Activated B cell treated with CpG ODN at 0.5 μM for 24 hours (primary cell): ENCODE results near the gene SLC6A8. TPM values are rescaled to one million over a fixed set of nuclear protein-coding genes. Genes with fewer than 3 reads are reported as not detected.

Source experiments
- ATAC-seq: fragments of 200-7000 bp; cut with Tn5 transposase; one replicate; pipeline ENCODE4 v1.10.0; 2021; ENCODE audit warnings: low read depth, mild to moderate bottlenecking, moderate library complexity
- CTCF ChIA-PET: fragments of 350-600 bp; sonication (Branson Sonifier 250); formaldehyde crosslinking; loops from one replicate; lab custom pipeline; 2021; ENCODE audit warnings: antibody characterized with exemption; lab: Charles Lee
- POLR2A ChIA-PET: fragments of 350-600 bp; sonication (Branson Sonifier 250); formaldehyde crosslinking; loops from one replicate; lab custom pipeline; 2021; ENCODE audit warnings: antibody characterized with exemption; lab: Charles Lee
- DNase-seq: peaks from one replicate; pipeline ENCODE4 v3.0.0; 2022
- H3K27ac Mint-ChIP-seq: one replicate; pipeline ENCODE4 v1.8.0; 2020; ENCODE audit warnings: mixed read lengths
- H3K27me3 Mint-ChIP-seq: one replicate; pipeline ENCODE4 v1.8.0; 2021; ENCODE audit warnings: mixed read lengths
- H3K36me3 Mint-ChIP-seq: one replicate; pipeline ENCODE4 v1.8.0; 2021; ENCODE audit warnings: low read depth, mixed read lengths
- H3K4me1 Mint-ChIP-seq: one replicate; pipeline ENCODE4 v1.8.0; 2021; ENCODE audit warnings: mixed read lengths
- H3K4me3 Mint-ChIP-seq: one replicate; pipeline ENCODE4 v1.8.0; 2020; ENCODE audit warnings: mild to moderate bottlenecking, mixed read lengths
- H3K9me3 Mint-ChIP-seq: one replicate; pipeline ENCODE4 v1.8.0; 2020; ENCODE audit warnings: mixed read lengths
- intact Hi-C: fragments of 100-400 bp; cut with micrococcal nuclease; formaldehyde crosslinking; loops from one replicate; pipeline ENCODE4 v1.15.1; 2024
- total RNA-seq: library from RNA; stranded (reverse); gene quantifications from 2 replicates; pipeline ENCODE4 v1.2.3, GENCODE V29; 2022
- TF ChIP-seq, protein P1 (sequence below): fragments of 200-600 bp; IDR thresholded peaks from one replicate; pipeline ENCODE4 v1.8.0; 2022; ENCODE audit warnings: antibody characterized with exemption, mild to moderate bottlenecking

The SLC6A8 gene
- total RNA-seq, 1 donor from 2014 or later, result 1.2 TPM

DNA sequence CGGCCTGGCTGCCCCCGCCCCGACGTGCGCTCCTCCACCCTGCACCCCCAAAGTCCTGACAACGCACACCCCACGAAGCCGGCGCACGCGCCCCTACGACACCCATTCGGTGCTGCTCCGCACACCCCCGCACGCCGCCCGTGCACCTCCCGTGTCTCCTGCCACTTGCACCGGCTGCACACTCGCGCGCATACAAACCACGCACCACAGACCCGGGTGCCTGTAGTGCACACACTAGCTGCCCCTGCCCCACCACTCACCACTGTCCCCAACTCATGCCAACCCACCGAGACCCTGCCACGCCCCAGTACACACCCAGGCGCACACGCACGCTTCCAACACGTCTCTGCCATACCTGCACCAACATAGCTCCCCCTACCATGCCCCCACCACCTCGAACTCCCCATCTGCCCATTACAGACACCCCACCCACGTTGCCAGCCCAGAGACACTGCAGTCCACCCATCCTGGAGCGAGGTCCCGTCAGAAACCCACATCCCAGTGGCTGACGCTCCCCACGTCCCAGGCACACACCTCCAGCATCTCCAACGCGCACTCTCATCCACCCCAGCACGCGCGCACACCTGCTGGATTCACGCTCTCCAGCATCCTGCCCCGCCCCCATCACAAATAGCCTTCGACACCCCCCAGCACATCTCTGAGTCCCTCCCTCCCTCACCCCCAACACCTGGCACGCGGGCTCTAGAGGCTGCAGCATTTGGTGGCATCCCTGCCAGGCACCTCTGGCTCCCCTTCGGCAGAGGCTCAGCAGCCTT, 44.9 kb upstream of the SLC6A8 start:
- TF ChIP-seq, protein P1, sequence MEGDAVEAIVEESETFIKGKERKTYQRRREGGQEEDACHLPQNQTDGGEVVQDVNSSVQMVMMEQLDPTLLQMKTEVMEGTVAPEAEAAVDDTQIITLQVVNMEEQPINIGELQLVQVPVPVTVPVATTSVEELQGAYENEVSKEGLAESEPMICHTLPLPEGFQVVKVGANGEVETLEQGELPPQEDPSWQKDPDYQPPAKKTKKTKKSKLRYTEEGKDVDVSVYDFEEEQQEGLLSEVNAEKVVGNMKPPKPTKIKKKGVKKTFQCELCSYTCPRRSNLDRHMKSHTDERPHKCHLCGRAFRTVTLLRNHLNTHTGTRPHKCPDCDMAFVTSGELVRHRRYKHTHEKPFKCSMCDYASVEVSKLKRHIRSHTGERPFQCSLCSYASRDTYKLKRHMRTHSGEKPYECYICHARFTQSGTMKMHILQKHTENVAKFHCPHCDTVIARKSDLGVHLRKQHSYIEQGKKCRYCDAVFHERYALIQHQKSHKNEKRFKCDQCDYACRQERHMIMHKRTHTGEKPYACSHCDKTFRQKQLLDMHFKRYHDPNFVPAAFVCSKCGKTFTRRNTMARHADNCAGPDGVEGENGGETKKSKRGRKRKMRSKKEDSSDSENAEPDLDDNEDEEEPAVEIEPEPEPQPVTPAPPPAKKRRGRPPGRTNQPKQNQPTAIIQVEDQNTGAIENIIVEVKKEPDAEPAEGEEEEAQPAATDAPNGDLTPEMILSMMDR, result no peak
- Mint-ChIP-seq H3K27me3 (peaks cover 15% of the 10 kb centered on the region), H3K9me3 (no peaks in the 10 kb centered on the region), H3K27ac (no peak overlapping the region), H3K4me1 (peaks cover 15% of the 10 kb centered on the region), H3K36me3 (no peaks in the 10 kb centered on the region), H3K4me3 (peak overlapping the region; percentile 63)
- no peak for DNase-seq
- intact Hi-C loops, result loop anchor here (10.0 kb wide), 1 partner anchor 48 kb away; the partner anchor contains the start of gene CCNQ
- POLR2A ChIA-PET, result no interaction called here
- CTCF ChIA-PET, result interaction anchor here (1.3 kb wide), 1 partner anchor 25 kb away, joined by 3 read pairs; no protein-coding TSS in a partner anchor
- ATAC-seq, result no peak

DNA sequence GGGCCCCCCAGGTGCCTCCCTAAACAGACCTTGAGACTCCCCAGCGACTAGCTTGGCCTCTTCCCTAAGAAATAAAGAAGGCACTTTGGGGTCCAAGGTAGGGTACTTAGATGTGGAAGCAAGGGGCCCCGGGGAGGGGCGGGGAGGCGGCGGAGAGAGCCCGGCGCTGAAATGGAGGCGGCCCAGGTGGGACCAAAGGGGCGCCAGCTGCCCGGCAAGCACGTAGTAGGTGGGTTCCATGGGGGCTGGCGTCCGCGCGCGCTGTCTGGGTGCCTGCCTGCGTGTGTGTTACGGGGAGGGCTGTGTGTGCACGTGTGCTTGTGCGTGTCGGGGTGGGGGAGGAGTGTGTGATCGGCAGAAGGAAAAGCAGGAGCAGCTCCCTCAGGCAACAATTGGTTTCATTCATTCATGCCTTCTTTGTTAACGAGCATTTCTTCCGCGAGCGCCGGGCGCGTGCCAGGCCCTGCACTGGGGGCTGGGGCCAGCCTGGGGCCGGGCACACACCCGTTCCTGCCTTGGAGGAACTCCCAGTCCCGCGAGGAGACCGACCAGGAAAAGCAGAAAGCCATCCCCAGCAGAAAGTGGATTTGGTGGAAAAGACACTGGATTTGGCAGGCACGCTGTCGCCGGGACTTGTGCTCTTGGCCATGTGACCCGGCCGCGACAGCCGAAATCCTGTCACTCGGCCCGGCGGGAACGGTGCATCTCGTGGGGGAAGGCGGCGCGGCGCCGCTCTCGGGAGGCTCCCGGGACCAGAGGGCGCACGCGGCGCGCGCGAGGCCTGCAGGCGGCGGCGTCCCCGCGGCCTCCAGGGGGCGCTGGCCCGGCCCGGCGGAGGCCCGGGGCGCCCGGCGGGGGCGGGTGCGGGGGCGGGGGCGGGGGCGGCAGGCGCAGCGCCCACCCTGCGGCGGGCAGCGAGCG, 44.0 kb upstream of the SLC6A8 start:
- H3K27ac Mint-ChIP-seq, result no peak overlapping the region
- DNase-seq (no peak), ATAC-seq (peak; percentile 42)
- no peaks in the 10 kb centered on the region for H3K36me3 Mint-ChIP-seq
- H3K27me3 Mint-ChIP-seq, result peaks cover 15% of the 10 kb centered on the region
- no peaks in the 10 kb centered on the region for H3K9me3 Mint-ChIP-seq
- TF ChIP-seq, protein P1, result no peak
- H3K4me3 Mint-ChIP-seq, result no peak overlapping the region
- ChIA-PET CTCF (interaction anchor here (1.0 to 1.7 kb wide), 3 partner anchors 24 to 111 kb away, joined by 3 to 4 read pairs (median 4); no protein-coding TSS in a partner anchor), POLR2A (no interaction called here)
- H3K4me1 Mint-ChIP-seq, result peaks cover 15% of the 10 kb centered on the region
- intact Hi-C loops, result loop anchor here (1.0 to 10.0 kb wide), 2 partner anchors 33 to 49 kb away; partner anchors contain the start of gene CCNQ

DNA sequence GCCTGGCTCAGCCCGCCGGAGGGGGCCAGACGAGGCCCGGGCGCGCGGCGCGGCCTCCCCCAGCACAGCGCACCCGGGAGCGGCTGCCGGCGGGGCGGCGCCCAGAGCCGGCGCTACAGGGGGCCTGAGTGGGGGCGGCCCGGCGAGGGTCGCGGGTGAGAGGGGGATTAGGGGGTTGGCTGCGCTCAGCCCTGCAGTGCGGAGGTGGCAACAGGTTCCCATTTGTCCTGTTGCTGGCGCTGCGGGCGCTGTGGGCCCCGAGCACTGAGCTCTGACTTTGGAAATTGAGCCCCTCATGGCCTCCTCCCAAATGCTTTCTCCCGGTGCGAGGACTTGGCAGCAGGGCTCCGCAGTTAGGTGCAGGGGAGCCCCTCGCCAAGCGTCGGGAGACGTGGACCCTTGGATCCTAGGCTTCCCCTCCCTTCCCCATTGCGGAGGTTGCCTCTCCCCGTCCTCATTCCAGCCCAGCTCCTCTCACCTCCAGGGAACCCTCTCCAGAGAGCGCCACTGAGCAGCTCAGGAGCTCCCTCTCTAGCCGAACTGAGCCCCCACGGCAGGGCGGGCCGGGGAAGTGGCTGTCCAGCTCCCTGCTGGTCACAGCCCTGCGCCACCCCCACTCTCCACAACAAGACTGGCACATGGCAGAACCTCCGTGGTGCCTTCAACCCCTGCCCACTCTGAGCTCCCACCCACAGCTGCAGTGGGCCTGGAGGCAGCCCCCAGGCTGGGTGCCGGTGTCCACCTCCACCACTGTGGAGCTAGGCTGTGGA, 43.2 kb upstream of the SLC6A8 start:
- H3K36me3 Mint-ChIP-seq, result no peaks in the 10 kb centered on the region
- peak overlapping the region; percentile 48 for H3K4me3 Mint-ChIP-seq
- TF ChIP-seq, protein P1, result no peak
- CTCF ChIA-PET, result interaction anchor here (1.0 to 1.7 kb wide), 2 partner anchors 35 to 112 kb away, joined by 4 read pairs; no protein-coding TSS in a partner anchor
- H3K4me1 Mint-ChIP-seq, result peaks cover 15% of the 10 kb centered on the region
- ATAC-seq (no peak), DNase-seq (no peak)
- intact Hi-C loops, result loop anchor here (1.0 to 10.0 kb wide), 3 partner anchors 34 to 702 kb away; partner anchors contain the start of gene CCNQ
- POLR2A ChIA-PET, result no interaction called here
- no peaks in the 10 kb centered on the region for H3K9me3 Mint-ChIP-seq
- H3K27ac Mint-ChIP-seq, result no peak overlapping the region
- H3K27me3 Mint-ChIP-seq, result peaks cover 15% of the 10 kb centered on the region

DNA sequence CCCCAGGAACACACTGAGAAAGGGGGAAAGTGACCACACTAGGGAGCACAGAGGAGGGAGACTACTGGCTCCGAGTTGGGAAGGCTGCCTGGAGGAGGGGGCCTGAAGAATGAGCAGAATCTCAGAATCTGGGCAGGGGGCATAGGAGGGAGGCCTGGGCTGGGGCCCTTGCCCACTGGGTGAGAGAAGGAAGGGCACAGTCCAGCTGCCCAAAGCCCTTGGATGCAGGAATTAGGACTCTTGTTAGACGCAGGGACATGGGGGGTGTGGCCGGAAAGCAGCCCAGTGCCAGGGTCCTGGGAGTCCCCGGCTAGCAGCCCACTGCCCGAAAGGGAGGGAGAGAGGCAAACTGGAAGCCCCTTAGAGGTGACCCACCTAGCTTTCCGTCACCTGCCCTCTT, 42.6 kb upstream of the SLC6A8 start:
- no peak overlapping the region for H3K27ac Mint-ChIP-seq
- peaks cover 15% of the 10 kb centered on the region for H3K4me1 Mint-ChIP-seq
- no peaks in the 10 kb centered on the region for H3K9me3 Mint-ChIP-seq
- CTCF ChIA-PET, result interaction anchor here (1.7 kb wide), 1 partner anchor 112 kb away, joined by 4 read pairs; no protein-coding TSS in a partner anchor
- peaks cover 15% of the 10 kb centered on the region for H3K27me3 Mint-ChIP-seq
- H3K36me3 Mint-ChIP-seq, result no peaks in the 10 kb centered on the region
- TF ChIP-seq, protein P1, result no peak
- no peak overlapping the region for H3K4me3 Mint-ChIP-seq
- ATAC-seq (no peak), DNase-seq (no peak)
- POLR2A ChIA-PET, result no interaction called here
- intact Hi-C loops, result loop anchor here (5.0 to 10.0 kb wide), 2 partner anchors 50 to 703 kb away; partner anchors contain the start of gene CCNQ
